Activated effector memory CD4-positive, alpha-beta T cell treated with Interleukin-2 at 50 U/mL for 16 hours (primary cell): ENCODE measurements around the gene CCL19.
"Not testable (repeated sequence)": the region's sequence is repeated elsewhere in the genome, so short reads cannot be mapped to it uniquely, and the experiment has no call there.

ENCODE experiments used
- DNase-seq: peaks from one replicate; pipeline ENCODE4 v3.0.0-alpha.2; 2020

CCL19 gene

GRCh38 chr9:34690983-34691935, at the start of gene CCL19:
Gene CCL19, minus strand, starts transcription at chr9:34691276. Its CDS starts 137 bp downstream, at chr9:34691139.
- DNase-seq: no peak

- DNase-seq: not testable (repeated sequence)
These were observed 49.1 kb upstream of the CCL19 start for GRCh38 chr9:34740176-34740575.

DNA sequence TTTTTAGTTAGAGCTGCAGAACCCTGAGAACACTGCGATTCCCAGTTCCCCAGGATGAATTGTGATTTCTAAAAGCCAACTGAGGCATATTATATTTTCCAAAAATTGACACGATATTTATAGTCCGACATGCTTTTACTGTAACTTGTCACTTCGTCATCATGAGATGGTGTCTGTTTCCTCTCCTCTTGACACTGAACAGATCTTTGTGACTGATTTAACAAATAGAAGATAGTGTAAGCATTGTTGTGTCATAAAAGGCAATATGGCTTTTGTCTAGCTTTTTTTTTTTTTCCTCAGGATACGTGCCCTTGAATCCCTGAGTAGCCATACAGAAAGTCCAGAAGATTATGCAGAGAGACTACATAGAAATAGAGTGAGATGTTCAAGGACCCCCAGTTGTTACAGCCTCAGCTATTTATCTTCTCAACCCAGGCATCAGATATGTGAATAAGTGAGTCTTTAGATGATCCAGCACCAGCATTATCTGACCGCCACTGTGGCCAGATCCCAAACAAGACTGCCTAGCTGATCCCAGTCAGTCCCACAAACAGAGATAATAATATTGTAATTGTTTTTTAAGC, 46.7 kb upstream of the CCL19 start:
- DNase-seq: no peak

GRCh38 chr9:34734720-34735119, 43.6 kb upstream of the CCL19 start:
- no peak for DNase-seq

DNA sequence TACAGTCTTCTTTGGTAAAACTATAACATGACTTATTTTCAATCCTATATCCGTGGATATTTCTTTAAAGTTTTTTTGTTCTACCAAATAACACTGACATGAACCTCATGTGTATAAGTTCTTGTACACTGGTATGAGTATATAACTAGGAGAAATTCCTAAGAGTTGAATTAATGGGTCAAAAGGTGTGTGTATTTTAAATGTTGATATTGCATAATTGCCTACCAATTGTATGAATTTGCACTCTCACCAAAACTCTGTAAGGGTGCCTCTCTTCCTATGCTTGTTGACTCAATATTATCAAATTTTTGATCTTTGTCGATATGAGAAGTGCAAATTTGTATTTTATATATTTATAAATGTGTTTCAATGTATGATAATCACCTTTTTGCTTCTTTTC, 41.8 kb upstream of the CCL19 start:
- no peak for DNase-seq

DNA sequence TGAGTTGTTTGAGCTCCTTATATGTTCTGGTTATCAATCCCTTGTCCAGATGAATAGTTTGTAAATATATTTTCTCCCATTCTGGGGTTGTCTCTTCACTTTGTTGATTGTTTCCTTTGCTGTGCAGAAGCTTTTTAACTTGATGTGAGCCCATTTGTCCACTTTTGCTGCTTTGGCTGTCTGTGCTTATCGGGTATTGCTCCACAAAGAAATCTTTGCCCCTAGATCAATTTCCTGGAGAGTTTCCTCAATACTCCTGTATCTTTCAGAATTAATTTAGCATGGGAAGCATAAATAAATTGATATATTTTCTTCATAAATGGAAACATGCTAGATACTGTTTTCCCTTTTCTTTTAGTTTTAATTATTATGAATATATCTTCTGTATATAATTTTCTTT, 41.4 kb upstream of the CCL19 start:
- DNase-seq: no peak

- no peak for DNase-seq
These were observed 32.1 kb upstream of the CCL19 start for GRCh38 chr9:34723141-34723540.

GRCh38 chr9:34719769-34720025, 28.6 kb upstream of the CCL19 start:
- not testable (repeated sequence) for DNase-seq

DNA sequence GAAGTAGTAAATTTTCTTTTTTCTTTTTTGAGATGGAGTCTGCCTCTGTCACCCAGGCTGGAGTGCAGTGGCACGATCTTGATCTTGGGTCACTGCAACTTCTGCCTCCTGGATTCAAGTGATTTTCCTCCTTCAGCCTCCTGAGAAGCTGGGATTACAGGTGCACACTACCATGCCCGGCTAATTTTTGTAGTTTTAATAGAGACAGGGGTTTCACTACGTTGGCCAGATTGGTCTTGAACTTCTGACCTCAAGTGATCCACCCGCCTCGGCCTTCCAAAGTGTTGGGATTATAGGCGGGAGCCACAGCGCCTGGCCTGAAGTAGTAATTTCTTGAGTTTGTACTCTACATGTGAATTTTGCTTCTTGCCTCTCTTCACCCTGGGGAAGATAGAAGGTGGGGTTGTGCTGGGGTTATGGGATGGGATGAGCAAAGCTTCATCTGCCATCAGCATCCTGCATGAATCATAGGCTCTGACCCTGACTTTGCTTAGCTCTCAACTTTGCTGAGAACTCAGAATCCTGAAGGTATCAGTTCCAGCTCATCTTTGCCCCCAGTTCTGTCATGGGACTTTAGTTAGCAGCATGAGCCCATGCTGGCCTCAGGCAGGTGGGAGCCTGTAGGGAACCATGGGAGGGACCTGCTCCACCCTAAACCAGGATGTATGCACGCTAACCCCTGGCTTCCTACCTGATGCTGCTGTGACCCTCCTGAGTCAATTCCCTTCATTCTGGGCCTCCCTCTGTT, 28.1 kb upstream of the CCL19 start:
- no peak for DNase-seq

DNA sequence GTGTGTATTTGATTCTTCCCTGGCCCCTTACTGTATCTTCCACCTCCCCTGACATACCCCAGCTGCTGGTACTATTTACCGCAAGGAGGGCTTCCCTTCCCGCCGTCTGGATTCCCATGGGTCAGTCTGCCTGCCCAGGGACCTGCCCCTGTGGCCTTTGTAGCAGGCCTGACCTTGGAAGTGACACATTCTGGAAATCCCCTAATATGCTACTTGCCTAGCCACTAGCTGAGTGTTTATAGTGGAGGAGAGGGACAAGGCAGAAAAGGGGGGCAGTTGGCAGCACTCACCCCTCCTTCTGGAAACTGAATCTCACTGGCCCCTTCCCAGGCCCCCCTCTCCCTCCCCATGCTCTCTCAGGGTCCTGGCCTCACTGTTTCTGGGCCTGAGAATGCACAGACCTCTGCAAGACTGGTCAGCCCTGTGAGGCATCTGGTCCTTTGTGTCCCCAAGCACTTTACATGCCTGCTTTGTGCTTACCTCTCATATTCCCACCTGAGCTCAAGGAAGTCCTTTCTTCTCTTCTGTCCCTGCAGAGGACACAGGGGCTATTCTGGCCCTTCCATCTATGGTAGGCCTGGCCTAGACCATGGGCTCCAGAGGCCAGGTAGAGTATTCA, 27.0 kb upstream of the CCL19 start:
- no peak for DNase-seq

- no peak for DNase-seq
These were observed 25.6 kb upstream of the CCL19 start for GRCh38 chr9:34716711-34717110.

DNA sequence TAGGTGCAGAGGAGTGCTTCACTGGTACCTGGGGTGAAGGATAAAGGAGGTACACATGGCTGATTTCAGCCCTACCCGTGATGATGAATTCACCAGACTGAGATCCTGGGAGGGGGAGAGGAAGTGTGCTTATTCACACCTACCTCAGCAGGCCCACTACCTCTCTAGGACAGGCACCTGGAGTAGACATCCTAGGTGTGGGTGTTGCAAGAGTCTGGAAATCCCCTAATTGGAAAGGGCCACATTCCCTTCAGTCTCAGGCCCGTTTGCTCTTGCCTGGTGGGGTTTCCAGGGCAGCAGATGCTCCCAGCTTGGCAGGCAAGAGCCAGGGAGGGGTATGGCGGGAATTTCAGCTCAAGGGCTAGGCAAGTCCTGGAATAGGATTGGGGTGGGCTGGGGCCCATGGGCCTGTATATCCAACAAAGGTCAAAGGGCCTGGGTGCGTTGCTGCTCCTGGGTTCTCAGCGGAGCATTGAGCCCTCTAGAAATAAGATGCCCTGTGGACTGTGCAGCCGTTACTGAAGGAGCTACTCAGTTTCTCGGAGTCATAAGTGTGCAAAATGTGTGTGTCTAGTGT, 24.7 kb upstream of the CCL19 start:
- no peak for DNase-seq

DNA sequence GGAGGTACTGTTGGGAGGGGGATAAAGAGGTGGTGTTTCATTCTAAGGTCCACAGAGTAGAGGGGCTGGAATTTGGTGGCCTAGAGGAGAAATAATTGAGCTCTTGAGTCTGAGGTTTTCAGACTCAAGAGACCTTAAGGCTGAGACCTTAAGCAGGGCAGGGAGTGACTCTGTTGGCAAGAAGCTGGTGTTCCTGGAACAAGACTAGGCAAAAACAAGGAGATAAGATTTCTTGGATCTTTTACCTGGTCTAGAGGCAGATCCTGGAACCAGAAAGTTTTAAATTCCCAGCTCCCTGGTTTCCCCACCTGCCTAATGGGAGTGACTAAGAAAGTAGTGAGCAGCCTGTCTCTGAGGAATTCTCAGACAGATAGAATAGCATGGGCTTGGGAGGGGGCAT, 22.9 kb upstream of the CCL19 start:
- DNase-seq: no peak

DNA sequence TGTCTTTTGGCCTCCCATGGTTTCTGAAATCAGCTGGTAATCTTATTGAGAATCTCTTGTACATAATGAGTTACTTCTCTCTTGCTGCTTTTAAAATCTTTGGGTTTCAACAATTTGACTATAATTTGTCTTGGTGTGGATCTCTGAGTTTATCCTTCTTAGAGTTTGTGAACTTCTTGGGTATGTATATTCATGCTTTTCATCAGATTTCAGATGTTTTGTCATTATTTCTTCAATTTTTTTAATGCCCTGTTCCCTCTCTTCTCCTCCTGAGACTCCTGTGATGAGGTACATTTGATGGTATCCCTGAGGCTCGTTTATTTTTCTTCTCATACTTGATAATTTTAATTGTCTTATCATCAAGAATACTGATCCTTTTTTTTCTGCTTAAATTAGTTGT, 21.1 kb upstream of the CCL19 start:
- no peak for DNase-seq

- DNase-seq: no peak
These were observed 18.9 kb upstream of the CCL19 start, which contains the start of gene CCL21 for GRCh38 chr9:34710023-34710422. Gene CCL21, minus strand, starts transcription at chr9:34710136. Its CDS starts 70 bp downstream, at chr9:34710066.

DNA sequence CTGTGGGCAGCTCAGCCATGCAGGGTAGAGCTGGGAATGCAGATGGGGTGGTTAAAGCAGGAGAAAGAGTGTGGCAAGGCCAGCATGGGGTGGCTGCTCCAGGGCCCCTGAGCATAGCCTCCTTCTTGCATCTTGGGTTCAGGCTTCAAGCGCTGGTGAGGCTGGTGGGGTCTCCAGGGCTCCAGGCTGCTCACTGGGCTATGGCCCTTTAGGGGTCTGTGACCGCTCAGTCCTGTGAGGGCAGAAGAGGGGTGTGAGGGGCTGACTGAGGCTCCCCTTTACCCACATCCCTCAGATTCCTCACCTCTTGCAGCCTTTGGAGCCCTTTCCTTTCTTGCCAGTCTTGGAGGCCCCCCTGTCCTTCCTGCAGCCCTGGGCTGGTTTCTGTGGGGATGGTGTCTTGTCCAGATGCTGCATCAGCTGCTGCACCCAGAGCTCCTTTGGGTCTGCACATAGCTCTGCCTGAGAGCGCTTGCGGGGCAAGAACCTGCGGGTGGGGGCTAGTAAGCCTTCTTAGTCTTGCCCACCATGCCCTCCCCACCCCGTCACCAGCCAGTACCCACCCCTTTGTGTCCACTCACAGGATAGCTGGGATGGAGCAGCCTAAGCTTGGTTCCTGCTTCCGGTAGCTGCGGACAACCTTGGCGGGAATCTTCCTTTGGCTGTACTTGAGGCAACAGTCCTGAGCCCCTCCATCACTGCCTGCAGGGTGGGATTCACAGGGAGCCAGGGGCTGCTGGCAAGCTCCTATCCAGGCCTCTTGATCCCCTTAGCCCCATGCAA, 18.3 kb upstream of the CCL19 start:
- DNase-seq: no peak

DNA sequence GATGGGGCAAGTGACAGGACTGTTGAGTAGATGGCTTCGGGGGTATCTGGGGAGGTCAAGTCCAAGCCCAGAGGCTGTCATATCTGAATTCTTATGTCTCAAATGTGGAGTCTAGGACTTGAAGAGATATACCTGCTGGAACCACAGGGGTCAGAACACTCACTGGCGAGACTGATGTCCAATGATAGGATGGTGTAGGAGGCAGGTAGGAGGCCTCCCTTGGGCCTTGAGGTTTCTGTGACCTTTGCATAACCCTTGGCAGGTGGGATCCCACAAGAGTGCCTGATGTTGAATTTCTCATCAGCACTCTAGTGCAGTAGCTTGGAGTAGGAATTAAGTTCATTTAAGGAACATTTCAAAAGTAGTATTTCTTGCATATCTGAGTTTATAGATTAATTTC, 16.1 kb upstream of the CCL19 start:
- no peak for DNase-seq

DNA sequence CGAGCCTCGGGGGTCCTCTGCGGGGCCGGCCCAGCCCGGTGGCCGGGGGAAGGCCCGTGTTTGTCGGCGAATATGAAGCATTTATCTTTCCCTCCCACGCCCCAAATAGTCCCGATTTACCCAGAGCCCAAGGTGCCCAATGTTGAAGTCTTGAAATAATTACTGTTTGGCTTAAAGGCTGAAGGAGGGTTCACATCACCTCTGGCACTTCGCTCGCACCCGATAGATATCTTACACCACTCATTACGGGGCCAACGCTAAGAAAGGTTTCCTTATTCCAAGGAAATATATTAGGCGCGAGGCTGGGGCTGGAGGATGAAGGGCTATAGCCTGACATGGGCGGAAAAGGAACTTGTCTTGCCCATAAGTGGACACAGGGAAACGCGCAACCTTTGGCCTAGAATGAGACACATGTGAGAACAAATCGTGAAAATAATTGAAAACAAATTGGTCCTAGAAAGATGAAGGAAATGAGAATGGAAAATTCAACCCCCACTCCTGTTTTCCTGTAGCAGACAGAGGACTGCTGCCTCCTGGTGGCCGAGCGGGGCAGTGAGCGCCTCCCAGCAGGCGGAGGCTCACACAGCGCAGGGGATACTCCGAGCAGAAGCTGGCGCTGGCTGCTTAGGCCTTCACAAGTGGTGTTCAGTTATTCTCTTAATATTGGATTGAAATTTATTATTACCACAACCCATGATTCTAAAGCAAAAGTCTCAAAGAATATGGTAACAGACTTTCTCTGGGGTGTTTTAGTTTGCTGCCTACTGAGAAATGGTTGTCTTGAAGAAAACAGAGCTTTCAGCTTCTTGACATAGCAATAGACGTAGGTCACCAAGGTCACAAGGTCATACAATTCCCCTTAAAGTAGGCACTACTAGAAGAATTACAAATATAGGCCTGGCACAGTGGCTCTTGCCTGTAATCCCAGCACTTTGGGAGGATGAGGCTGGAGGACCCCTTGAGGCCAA, 11.0 kb upstream of the CCL19 start:
- peak; percentile 72 for DNase-seq

DNA sequence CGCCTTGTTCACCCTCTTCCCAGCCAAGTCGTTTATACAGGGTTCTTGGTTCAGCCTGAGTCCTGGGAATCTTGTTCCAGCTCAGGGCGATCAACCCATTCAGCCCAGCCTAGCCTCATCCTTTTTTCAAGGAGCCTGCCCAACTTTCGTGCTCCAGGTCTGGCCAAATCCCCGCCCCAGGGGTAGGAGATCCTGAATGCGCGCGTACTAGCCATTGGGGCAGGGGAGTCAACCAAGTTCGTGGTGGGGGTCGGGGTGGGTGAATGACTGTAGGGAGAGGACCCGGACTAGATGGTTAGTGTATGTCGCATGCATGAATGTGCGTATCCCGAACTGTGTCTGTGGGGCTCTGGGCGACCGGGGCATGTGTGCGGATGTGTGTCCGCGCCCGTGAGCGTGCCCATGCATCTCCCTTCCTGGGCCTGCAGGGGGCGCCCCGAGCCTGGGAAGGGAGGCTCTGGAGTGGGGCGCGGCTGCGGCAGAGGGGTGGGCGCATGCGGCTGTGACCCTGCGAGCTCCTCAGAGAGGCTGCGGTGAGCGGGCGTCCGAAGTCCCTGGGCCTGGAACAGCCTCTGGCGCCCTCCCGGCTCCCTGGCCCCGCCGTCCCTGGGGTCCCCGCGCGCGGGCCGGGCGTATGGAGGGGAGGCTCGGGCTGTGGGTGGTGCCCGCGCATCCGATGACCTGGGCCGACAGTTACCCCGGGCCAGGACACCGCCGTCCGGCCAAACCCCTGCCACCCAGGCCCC, 10.1 kb upstream of the CCL19 start:
- DNase-seq: peak; percentile 64

GRCh38 chr9:34694811-34695210, 3.7 kb upstream of the CCL19 start:
- DNase-seq: no peak
